ENCODE data around the gene TOR1AIP2.

DNA sequence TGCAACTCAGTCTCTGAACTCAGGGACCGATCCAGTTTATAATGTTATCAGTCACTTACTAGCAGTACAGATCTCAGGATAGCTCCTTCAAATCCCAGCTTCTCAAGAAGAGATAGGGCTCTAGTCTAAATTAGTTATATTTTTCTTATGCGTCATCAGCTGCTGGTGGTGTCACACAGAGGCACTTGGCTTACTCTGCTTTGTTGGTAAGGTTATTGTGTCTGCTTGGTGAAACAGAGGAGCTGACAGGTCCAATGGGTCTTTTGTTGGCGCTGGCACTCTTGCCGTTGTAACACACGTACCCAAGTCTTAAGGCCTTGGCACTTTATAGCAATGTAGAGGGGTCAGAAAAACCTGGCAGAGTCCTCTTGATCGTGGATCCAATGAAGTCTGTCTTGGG is 12.2 kb downstream of the TOR1AIP2 start:
- TF ChIP-seq, protein P1, sequence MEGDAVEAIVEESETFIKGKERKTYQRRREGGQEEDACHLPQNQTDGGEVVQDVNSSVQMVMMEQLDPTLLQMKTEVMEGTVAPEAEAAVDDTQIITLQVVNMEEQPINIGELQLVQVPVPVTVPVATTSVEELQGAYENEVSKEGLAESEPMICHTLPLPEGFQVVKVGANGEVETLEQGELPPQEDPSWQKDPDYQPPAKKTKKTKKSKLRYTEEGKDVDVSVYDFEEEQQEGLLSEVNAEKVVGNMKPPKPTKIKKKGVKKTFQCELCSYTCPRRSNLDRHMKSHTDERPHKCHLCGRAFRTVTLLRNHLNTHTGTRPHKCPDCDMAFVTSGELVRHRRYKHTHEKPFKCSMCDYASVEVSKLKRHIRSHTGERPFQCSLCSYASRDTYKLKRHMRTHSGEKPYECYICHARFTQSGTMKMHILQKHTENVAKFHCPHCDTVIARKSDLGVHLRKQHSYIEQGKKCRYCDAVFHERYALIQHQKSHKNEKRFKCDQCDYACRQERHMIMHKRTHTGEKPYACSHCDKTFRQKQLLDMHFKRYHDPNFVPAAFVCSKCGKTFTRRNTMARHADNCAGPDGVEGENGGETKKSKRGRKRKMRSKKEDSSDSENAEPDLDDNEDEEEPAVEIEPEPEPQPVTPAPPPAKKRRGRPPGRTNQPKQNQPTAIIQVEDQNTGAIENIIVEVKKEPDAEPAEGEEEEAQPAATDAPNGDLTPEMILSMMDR (IDR thresholded peaks at IDR 0.05) = no peak
- no peak for TF ChIP-seq POLR2A (IDR thresholded peaks at IDR 0.05)
